Measurements from ENCODE around the gene ATP6V1G1.

- TF ChIP-seq CTCF (optimal IDR thresholded peaks at IDR 0.05 in 1 of 3, IDR thresholded peaks at IDR 0.05 in 1 of 3, conservative IDR thresholded peaks at IDR 0.05 in 1 of 3; ENCODE audit: extremely low read depth in 1 of 3, insufficient read depth in 2 of 3, low read length in 3 of 3) (no peak), EZH2 (IDR thresholded peaks at IDR 0.05; ENCODE audit: low read length) (no peak)
Observed at GRCh38 chr9:114621561-114621960, 34.0 kb downstream of the ATP6V1G1 start.
